NT2/D1 (cell line): ENCODE measurements around the gene ELMO1.

Experiments
- SUZ12 ChIP-seq: IDR thresholded peaks from 2 replicates; pipeline ENCODE4 v1.6.1; 2011; ENCODE audit not compliant: insufficient read length, insufficient read depth; ENCODE audit errors: extremely low read depth
- YY1 ChIP-seq: IDR thresholded peaks from 2 replicates; pipeline ENCODE4 v1.6.1; 2011; ENCODE audit not compliant: insufficient read length, insufficient read depth
- ZNF274 ChIP-seq: IDR thresholded peaks from 2 replicates; pipeline ENCODE4 v1.6.1; 2011; ENCODE audit warnings: mild to moderate bottlenecking, low read depth, low read length

- TF ChIP-seq ZNF274: no peak
- TF ChIP-seq SUZ12: no peak
- TF ChIP-seq YY1: no peak
Observed at GRCh38 chr7:36979810-36980248, 468.8 kb downstream of the ELMO1 start.
